A204.1 (cell line): Measurements from ENCODE around the gene EEF1AKMT1.
"Not testable (repeated sequence)": the region's sequence is repeated elsewhere in the genome, so short reads cannot be mapped to it uniquely, and the experiment has no call there.

Source experiments
- FAIRE-seq: peaks from 2 replicates; lab custom pipeline; 2012; peaks lifted over from hg19 to GRCh38; lab: Jason Lieb, UNC

EEF1AKMT1 gene

DNA sequence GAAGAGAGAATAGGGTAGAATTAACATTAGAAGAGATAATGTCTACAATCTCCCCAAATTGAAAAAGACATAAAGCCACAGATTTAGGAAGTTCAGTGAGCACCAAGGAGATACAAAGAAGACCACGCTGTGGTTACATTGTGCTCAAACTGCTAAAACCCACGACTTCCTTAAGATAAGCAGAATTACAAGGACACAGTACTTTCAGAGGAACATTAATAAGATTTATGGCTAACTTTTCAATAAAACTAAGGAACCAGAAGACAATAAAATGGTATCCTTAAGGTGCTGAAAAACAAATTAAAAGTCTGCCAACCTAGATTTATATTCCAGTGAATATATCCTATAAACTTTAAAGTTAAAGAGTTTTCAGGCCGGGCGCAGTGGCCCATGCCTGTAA lies 77.7 kb downstream of the EEF1AKMT1 start:
- FAIRE-seq, result no peak

DNA sequence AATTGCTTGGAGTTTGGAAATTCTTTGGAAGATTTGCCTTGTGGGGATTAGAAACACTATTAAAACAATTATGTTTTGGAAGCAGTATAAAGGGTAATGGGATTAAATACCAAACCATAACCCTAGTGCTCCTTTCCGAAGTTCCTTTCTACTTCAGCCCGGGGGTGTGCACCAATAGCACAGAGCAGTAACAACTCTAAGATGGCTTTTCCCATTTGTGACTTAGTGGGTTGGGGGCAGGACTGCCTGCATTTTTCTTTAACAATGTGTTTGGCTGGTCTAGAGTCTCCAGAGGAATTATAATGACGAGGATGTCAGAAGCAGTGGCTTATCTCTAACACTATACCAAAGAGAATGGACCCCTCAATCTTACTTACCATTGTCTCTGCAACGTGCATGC lies 82.1 kb downstream of the EEF1AKMT1 start:
- FAIRE-seq, result no peak

DNA sequence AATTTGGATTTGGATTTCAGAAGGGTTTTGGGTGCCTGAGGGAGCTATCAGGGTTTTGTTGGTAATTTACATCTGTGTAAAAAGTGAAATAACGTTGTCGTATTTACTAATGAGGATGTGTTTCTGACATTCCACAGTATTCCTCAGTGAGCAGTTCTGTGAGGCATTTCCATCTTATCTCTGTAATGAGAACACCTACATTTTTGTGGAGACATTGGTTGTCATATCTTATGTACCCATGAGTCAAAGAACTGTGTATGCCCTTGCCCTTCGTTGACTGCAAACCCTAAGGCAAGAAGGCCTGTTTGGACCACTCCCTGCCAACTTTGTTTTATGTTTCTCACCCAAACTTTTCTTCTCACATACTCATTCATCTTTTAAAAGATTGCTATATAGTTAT lies 84.5 kb downstream of the EEF1AKMT1 start:
- FAIRE-seq, result no peak

DNA sequence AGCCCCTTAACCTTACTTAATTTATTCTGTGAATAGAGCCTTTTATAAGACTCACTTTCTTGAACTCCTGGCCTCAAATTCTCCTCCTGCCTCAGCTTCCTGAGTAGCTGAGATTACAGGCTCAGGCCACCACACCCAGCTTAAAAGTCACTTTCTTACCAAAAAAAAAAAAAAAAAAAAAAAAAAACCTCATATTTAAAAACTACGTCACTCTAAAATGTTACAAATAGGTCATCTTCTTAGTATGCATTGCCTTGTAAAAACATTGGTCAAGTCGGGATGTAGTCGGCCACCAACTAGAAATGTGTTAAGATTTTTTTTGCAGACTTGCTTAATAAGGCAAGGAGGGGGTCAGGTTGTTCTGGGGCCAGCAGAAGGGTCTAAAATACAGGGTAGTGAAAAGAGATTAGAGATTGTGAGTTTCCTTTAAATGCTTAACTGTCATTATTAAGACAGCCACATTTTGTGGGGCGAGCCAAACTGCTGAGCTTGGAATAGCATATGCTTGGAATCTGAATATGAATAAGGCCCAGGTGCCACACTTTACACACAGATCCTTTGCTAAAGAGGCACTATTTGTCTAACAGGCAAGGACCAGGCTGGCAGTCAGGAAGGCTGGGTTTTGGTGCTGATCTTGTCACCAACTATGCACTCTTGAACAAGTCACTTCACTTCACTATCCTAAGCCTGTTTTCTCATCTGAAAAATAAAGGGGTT lies 86.7 kb downstream of the EEF1AKMT1 start:
- no peak for FAIRE-seq

DNA sequence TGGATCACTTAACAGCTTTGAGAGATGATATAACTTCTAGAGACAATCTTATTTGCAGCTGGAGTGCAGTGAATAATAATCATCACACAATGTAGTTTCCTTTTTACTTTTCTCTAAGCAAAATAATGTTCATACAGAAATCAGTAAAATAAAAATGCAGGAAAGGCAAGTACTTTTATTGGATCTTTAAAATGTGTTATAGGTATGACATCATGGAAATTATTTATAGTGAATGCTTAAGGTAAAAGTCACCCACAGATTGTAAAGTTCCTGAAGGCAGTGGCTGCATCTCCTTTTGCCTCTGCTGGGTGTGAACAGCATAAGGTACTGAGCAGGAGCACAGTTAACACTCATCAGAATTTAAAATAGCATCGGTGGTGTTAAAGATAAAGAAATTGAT lies 87.6 kb downstream of the EEF1AKMT1 start:
- no peak for FAIRE-seq

DNA sequence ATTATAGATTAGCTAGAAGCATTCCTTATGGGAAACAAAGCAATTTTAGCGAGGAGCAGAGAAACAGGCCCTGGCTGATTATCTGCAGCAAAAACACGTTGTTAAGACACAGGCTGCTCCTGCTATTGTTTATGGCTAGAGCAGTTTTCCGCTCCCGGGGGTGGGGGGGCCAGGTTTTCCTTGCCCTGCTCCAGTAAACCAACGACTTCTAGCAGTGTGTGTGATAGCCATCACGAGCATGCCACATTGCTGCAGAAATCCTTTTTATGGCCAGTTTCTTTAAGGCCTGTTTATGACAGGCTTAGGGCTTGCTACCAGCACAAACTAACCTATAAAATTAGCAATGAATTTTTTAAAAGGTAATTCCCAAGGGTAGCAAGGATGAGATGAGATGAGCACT lies 88.7 kb downstream of the EEF1AKMT1 start:
- no peak for FAIRE-seq

DNA sequence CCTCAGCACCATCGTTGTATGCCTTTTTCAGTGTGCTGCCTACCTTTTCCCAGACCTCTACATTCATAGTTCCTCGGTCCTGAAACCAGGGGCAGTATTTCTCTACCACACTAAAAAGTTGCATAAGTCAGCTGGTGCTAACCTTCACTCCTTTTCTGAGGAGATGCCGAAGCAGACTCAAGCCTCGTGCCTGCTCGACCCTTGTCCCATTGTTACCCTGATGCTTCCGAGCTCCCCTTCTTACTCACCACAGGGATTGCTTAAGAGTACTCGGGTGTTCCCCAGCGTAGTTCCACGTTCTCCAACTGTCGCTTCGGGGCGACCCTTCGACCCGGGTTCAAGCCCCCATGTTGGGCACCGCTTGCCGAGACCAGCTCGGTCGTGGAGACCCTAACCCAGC lies 89.2 kb downstream of the EEF1AKMT1 start:
- no peak for FAIRE-seq

DNA sequence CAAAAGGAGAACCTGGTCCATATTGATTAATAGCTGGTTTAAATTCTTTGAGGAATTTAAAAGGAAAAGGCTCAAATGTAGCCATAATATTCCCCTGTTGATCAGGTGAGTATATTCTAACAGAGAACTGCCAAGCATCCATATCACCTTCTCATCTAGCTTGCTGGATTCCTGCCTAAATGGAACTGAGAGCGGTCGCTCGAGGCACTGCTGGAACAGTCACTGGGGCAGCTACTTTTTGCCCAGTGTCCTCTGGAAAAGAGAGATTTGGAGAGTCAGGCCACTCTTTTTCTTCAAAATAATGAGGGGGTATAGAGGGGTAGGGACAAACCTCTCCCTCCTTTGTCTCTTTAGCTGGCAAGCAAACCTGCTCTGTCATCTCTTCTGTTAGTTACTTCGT lies 89.7 kb downstream of the EEF1AKMT1 start:
- FAIRE-seq, result no peak

DNA sequence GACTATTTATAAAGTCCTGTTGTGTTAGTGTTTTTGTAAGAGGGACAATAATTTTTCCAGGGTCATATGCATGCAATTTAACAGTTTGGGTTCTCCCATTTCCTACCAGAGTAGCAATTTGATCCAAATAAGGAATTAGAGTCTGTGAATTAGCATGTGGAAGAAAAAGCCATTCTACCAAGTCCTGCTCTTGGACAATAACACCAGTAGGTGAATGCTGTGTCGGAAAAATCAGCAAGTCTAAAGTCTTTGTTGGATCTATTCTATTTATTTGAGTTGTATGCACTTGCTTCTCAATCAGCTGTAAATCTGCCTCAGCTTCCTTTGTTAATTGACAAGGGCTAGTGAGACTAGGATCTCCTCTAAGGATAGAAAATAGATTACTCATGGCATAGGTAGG lies 91.7 kb downstream of the EEF1AKMT1 start:
- FAIRE-seq, result no peak

DNA sequence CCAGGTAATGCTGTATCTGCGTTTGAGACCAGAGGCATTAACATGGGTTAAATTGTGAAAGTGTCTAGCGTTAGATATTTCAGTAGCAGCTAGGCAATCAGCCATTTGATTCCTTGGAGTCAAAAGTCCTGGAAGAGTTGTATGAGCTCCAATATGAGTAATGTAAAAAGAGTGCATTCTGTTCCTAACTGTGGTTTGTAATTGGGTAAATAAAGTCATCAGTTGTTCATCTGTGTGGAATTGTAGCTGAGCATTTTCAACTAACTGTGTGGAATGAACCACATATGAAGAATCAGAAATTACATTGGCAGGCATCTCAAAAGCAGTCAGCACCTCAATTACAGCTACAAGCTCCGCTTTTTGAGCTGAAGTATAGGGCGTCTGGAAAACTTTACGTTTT lies 92.3 kb downstream of the EEF1AKMT1 start:
- FAIRE-seq, result not testable (repeated sequence)

DNA sequence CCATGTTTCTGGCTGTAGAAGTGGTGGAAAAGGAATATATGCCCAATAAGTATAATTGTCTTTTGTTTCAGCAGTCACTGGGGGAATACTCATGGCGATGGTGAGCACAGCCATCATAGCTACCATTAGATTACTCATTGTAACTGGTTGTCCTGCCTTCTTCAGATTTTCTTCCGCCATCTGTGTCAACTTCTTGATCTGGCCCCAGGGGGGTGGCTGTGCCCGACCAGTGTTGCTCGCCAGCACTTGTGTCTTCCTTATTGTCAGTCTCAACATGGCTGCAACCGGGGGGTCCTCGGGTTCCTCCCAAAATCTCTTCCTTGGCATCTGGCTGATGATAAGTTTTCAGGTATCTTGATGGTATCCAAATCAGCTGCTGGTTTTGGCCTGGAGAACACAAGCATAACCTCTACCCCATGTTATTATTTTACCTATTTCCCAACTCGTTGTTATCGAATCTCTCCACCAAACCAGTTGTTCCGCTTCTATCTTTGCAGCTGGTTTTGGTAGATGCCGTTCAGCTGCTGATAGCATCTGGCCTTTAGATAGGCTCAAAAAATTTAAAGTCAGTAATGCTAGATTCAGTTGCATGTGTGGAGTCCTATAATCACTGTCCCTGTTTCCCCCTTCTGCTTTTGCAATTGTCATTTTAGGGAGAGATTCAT lies 93.2 kb downstream of the EEF1AKMT1 start:
- no peak for FAIRE-seq

DNA sequence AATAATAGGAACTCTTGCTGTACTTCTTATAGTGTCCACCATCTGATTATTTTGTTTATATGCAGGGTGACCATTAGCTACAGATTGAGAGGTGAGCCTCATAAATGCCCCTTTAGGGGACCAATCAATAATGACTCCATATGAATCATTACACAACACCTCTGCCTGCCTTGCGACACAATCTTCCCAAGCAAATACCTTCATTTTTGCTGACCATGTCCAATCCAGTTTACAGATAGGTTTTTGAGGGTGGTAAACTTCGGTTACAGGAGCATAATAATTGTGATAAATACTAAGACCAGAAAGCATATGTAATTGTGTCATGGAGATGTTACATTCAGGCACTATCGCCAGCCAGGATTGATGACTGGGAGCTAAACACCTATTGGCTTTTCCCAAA lies 93.9 kb downstream of the EEF1AKMT1 start:
- no peak for FAIRE-seq
